Stimulated activated CD8-positive, alpha-beta memory T cell treated with anti-CD3 and anti-CD28 coated beads, Interleukin-7, amount 100 ng/mL, for 1 hour (primary cell): Measurements from ENCODE around the gene HTRA3.

Experiments used
- DNase-seq, 2 donors: peaks; one replicate each; pipeline ENCODE4 v3.0.0-alpha.2; 2020; ENCODE audit warnings: low read depth in 2 of 2

The HTRA3 gene

DNA sequence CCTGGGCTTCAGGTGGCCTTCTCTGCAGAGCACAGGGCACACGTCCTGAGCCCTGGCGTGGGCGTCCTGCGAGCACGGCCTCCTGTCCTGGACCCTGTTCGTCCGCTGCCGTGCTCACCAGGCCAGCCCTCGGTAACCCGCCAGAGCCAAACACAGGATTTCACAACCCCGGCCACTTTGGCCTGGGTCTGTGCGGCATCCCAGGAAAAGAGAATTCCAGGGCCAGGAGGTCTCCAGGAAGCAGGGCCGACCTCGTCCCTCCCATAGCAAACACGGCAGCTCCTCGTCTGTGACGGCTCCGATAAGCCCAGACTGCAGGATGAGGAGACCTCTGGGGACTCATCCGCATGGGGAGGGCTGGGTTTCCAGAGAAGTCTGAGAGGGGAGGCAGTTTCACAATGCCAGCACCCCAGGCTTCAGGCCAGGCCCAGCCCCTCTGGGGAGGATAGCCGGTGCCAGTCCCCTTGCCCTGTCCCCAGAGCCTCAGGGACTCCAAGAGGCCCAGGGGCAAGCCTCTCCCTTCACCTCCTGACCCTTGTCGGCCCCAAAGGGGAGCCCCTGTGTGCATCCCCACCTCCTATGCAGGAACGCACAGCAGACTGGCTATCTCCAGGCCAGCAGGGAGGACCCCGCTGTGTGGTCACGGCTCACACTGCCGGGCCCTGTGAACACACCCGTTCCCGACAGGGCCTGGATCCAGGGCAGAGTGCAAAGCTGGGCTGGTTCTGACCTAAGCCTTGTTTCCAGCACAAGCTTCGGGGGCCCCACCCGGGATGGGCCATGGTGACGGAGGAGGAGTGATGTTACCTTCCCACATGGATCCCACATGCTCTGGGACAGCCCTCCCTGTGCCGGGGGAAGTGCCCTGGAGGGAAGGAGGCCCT is 22.3 kb upstream of the HTRA3 start:
- DNase-seq = no peak

DNA sequence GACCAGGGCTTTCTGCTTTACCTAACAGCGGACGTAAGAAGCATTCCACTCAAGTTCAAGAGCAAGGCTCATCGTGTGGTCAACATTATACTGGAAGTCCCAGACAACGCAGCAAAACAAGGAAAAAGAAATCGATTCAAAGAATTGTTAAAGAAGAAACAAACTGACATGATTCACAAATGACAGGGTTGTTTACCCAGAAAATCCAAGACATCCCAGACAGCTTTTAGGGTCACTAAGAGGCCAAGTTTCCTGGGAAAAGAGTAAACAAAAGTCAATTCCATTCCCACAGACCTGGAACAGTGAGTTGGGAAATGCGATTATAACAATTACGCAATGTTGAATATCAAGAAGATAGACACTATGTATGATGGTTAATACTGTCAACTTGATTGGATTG is 21.5 kb upstream of the HTRA3 start:
- DNase-seq = no peak

- no peak for DNase-seq
Observed at GRCh38 chr4:8250227-8250626, 19.3 kb upstream of the HTRA3 start.

DNA sequence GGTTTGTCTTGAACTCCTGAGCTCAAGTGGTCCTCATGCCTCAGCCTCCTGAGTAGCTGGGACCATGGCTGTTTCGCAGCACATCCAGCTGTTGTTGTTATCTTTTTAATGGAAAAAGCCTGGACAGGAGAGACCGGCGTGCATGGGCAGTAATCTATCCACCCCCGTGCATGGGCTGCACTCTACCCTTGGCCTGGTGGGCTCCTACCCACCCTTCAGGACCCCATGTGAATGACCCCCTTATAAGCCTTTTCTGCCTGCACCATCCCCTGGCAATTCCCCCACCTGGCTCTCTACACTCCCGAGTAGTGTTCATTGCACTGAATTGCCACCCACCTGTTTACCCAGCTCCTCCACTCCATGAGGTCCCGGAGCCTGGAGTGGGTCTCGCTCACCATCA is 18.9 kb upstream of the HTRA3 start:
- no peak for DNase-seq

GRCh38 chr4:8251110-8251883 is 18.3 kb upstream of the HTRA3 start:
- DNase-seq = no peak

DNA sequence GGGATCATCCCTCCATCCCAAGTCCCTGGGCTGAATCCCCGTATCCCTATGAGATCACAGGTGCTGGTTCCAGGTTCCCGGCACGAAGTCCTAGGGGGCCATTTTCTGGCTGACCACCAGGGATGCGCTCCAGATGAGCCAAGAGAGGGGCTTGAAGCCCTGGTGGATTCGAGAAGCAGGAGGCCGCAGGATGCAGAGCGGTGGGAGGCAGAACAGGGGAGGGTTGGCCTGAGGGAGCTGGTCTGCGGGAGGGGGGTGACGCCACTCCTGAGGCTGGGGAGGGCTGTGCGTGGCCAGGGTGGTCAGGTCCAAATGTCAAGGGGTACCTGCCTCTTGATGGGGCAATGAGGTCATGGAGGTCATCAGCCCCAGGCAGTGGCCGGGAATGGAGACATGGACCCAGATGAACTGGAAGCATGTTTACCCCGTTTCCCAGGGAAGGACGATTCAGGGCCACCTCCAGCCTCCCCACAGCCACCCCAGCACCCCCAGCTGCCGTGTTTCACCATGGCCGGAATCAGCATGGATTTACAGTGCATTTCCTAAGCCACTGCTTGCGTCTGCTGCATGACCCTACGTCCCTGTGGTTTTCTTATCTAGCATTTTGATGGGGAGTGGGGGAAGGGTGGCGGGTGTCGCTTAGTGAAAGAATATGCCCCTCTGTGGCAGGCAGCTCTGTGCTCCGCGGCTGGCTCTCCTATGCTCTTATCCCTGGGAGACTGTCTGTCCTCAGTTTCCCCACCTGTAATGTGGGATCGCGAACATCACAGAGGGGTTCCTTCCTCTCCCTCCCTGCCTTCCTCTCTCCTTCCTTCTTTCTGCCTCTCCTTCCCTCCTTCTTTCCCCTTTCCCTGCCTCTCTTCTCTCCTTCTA is 17.0 kb upstream of the HTRA3 start:
- no peak for DNase-seq

- DNase-seq = no peak
Observed at GRCh38 chr4:8254076-8254475, 15.5 kb upstream of the HTRA3 start.

GRCh38 chr4:8255698-8256441 is 13.7 kb upstream of the HTRA3 start:
- no peak for DNase-seq

DNA sequence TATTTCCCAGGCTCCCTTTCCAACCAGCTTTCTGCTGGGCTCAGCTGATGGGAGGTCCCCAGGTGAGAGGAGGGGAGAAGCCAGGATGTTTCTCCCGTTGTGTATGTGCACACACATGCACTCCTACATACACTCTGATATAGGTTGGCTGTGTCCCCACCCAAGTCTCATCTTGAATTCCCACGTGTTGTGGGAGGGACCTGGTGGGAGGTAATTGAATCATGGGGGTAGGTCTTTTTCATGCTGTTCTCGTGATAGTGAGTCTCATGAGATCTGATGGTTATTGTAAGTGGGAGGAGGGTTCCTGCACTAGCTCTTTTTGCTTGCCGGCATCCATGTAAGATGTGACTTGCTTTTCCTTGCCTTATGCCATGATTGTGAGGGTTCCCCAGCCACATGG is 11.7 kb upstream of the HTRA3 start:
- DNase-seq = no peak

GRCh38 chr4:8258552-8259212 is 10.9 kb upstream of the HTRA3 start:
- DNase-seq = no peak

GRCh38 chr4:8259743-8260430 is 9.7 kb upstream of the HTRA3 start:
- DNase-seq = no peak

DNA sequence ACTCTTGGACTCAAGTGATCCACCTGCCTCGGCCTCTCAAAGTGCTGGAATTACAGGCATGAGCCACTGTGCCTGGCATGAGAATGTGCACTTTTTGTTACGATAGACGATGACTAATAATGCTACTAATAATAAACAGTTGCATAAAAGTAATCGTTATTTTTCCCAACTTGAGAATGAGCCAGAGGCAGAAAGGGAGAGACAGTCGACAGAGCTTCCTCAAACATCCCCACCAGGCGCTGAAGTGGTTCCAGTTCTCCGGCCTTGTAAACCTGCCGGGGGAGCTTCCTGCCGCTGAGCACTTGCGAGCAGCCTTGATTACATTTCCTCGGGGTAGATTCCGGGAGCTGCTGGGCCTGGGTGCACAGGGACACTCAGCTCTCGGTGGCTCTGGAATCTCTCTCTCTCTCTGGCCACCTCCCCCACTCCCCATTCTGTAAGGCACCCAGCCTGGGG is 8.9 kb upstream of the HTRA3 start:
- no peak for DNase-seq

DNA sequence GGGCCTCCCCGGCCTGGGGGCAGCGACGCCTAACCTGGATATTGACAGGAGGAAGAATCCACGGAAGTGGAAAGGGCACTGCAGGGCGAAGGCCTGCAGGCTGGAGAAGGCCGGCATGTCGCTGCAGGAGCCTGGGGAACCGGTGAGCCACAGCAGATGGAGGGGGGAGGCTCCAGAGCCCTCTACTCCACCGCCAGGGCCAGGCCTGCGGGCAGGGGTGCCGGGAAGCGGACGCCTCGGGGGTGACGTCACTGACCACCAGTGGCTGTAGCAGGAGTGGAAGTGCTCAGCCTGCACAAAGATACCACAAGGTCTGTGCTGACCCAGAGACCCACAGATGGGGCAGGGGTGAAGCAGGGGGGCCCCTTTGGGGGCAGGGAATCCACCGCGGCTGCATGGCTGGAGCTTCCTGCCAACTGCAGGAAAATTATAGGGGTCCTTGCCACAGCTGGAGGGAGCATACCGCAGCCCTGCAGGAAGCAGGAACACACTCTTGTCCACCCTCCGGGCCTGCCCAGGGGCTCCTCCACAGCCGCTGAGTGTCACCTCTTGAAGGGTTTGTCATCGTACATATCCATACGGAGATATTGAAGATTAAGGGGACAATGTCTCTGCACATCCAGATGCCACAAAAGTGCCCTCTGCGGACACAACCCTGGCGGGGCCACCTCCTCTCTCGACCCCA is 7.6 kb upstream of the HTRA3 start:
- DNase-seq = no peak

GRCh38 chr4:8262637-8263322 is 6.8 kb upstream of the HTRA3 start:
- no peak for DNase-seq

- DNase-seq = no peak
Observed at GRCh38 chr4:8263397-8263796, 6.2 kb upstream of the HTRA3 start.

DNA sequence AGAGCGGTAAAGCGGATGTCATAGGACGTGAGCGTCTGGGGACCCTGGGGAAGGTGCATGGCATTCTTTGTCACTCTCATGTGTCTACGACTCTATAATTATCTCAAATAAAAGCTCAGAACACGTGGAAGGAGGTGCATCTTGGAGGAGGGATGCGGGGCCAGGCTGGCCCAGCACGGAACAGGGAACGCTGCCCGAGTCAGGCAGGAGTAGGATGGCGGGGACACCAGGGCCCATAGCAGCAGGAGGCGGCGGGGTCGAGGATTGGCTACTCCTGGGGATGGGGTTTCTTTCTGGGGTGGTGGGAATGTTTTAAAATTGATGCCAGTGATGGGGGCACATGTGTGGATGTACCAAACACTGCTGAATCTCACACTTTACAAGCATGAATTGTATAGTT is 5.4 kb upstream of the HTRA3 start:
- no peak for DNase-seq

- no peak for DNase-seq
Observed at GRCh38 chr4:8265171-8265929, 4.2 kb upstream of the HTRA3 start.

DNA sequence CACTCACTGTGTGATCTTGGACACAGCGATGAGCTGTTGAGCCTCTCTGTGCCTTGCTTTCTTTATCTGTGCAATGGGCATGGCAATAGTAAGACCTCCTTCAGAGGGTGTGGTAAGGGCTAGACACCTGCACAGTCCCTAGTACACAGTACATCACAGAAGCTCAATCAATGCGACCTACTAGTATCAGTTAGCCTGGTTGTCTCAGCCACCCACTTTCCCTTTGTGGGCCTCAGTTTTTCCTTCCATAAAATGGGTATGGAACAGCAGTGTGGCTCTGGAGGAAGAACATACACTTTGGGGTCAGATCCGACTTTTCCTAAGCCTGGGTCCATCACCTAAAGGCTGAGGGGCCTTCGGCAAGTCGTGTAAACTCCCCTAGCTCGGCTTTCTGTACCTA is 3.5 kb upstream of the HTRA3 start:
- DNase-seq = no peak
